H1 (cell line): Measurements from ENCODE around the gene RESP18. TPM values are rescaled to one million over a fixed set of nuclear protein-coding genes. Genes with fewer than 3 reads are reported as not detected.
A peak's percentile ranks its signal among the peaks of the same experiment; 100 is the strongest.

Source experiments
- CTCF ChIA-PET: fragments of 300-600 bp; sonication (Branson Sonifier 250); formaldehyde crosslinking; loops from one replicate; lab custom pipeline; 2021; ENCODE audit not compliant: partially characterized antibody; lab: Charles Lee
- POLR2A ChIA-PET: fragments of 300-600 bp; sonication (Branson Sonifier 250); formaldehyde crosslinking; loops from one replicate; lab custom pipeline; 2021; ENCODE audit warnings: inconsistent platforms; ENCODE audit not compliant: partially characterized antibody; lab: Charles Lee
- DNase-seq, 2 experiments: peaks; one replicate each; pipeline versions ENCODE4 v3.0.0 to v3.0.0-alpha.2; 2010 to 2022; ENCODE audit warnings: low spot score in 2 of 2, low read depth in 1 of 2, mixed read lengths in 1 of 2
- FAIRE-seq: peaks from 2 replicates; lab custom pipeline; 2011; peaks lifted over from hg19 to GRCh38; lab: Jason Lieb, UNC
- H2AFZ ChIP-seq: 2 replicates; pipeline ENCODE4 v1.8.1; 2012; ENCODE audit warnings: low read length, inconsistent platforms
- H2AK5ac ChIP-seq: 2 replicates; pipeline ENCODE4 v1.6.1; 2013; ENCODE audit warnings: low read depth, low read length
- H2BK120ac ChIP-seq: replicated peaks from 2 replicates; pipeline ENCODE3; 2013; ENCODE audit warnings: low read depth, low read length, inconsistent platforms
- H2BK12ac ChIP-seq: 2 replicates; pipeline ENCODE4 v1.6.1; 2013; ENCODE audit warnings: low read depth, low read length
- H2BK15ac ChIP-seq: 2 replicates; pipeline ENCODE4 v1.6.1; 2013; ENCODE audit warnings: low read length
- H2BK20ac ChIP-seq: 2 replicates; pipeline ENCODE4 v1.6.1; 2013; ENCODE audit warnings: low read length
- H2BK5ac ChIP-seq: 2 replicates; pipeline ENCODE4 v1.6.1; 2013; ENCODE audit warnings: low read depth, low read length
- H3K14ac ChIP-seq: 2 replicates; pipeline ENCODE4 v1.6.1; 2013; ENCODE audit warnings: inconsistent platforms; ENCODE audit not compliant: insufficient read length
- H3K18ac ChIP-seq: 2 replicates; pipeline ENCODE4 v1.6.1; 2013; ENCODE audit warnings: low read length; ENCODE audit errors: extremely low read depth
- H3K23ac ChIP-seq: 2 replicates; pipeline ENCODE4 v1.6.1; 2013; ENCODE audit warnings: inconsistent platforms; ENCODE audit not compliant: insufficient read length
- H3K23me2 ChIP-seq: 2 replicates; pipeline ENCODE4 v1.6.1; 2013; ENCODE audit warnings: low read depth, low read length
- H3K27ac ChIP-seq: 2 replicates; pipeline ENCODE4 v1.6.1; 2011; ENCODE audit warnings: low read depth, low read length, inconsistent platforms
- H3K27me3 ChIP-seq, 4 experiments: replicated peaks in 1 of 4; 1 replicate in 1 of 4; 2 replicates in 3 of 4; pipeline versions ENCODE4 v1.6.1 to v1.8.1; 2011 to 2013; ENCODE audit warnings: low read length in 3 of 4, mild to moderate bottlenecking in 3 of 4, inconsistent platforms in 2 of 4, mixed read lengths in 2 of 4, moderate library complexity in 1 of 4; ENCODE audit not compliant: control insufficient read depth in 3 of 4, insufficient read depth in 3 of 4; ENCODE audit errors: extremely low read depth in 1 of 4
- H3K36me3 ChIP-seq, 4 experiments: 2 replicates each; pipeline versions ENCODE4 v1.6.1 to v1.8.1; 2011 to 2013; ENCODE audit warnings: mild to moderate bottlenecking in 4 of 4, low read length in 3 of 4, moderate library complexity in 2 of 4, control low read depth in 1 of 4, inconsistent platforms in 1 of 4; ENCODE audit not compliant: insufficient read depth in 4 of 4, control insufficient read depth in 2 of 4
- H3K4ac ChIP-seq: replicated peaks from 2 replicates; pipeline ENCODE3; 2013; ENCODE audit warnings: low read length, low read depth, mixed read lengths, inconsistent platforms; ENCODE audit not compliant: insufficient read length
- H3K4me1 ChIP-seq, 4 experiments: replicated peaks in 1 of 4; 1 replicate in 1 of 4; 2 replicates in 3 of 4; pipeline versions ENCODE4 v1.6.1 to v1.8.1; 2011 to 2013; ENCODE audit warnings: low read length in 3 of 4, inconsistent platforms in 2 of 4, mixed read lengths in 1 of 4; ENCODE audit not compliant: insufficient read depth in 4 of 4, control insufficient read depth in 3 of 4
- H3K4me2 ChIP-seq, 2 experiments: 2 replicates each; pipeline versions ENCODE4 v1.6.1 to v1.8.1; 2011 to 2013; ENCODE audit warnings: low read depth in 2 of 2, low read length in 2 of 2, control low read depth in 1 of 2, inconsistent platforms in 1 of 2, mild to moderate bottlenecking in 1 of 2; ENCODE audit not compliant: insufficient read depth in 1 of 2
- H3K4me3 ChIP-seq, 4 experiments: fragments of 200-600, 300-600 bp in 1 of 4; sonication (generic), shearing (Covaris generic), sonication (Bioruptor Twin) in 1 of 4; 2 replicates each; pipeline versions ENCODE4 v1.5.1 to v1.8.1; 2011 to 2016; ENCODE audit warnings: low read length in 4 of 4, low read depth in 3 of 4, control low read depth in 2 of 4, inconsistent platforms in 2 of 4, mild to moderate bottlenecking in 2 of 4, mixed read lengths in 1 of 4, moderate library complexity in 1 of 4; ENCODE audit not compliant: insufficient read depth in 2 of 4; ENCODE audit errors: extremely low read depth in 1 of 4
- H3K56ac ChIP-seq: replicated peaks from 2 replicates; pipeline ENCODE3; 2013; ENCODE audit warnings: low read depth, mild to moderate bottlenecking, mixed read lengths, low read length, inconsistent platforms; ENCODE audit not compliant: insufficient read length
- H3K79me1 ChIP-seq: 2 replicates; pipeline ENCODE4 v1.6.1; 2013; ENCODE audit warnings: low read depth, low read length, control low read depth
- H3K79me2 ChIP-seq, 2 experiments: 2 replicates each; pipeline versions ENCODE4 v1.6.1 to v1.8.1; 2012 to 2013; ENCODE audit warnings: low read length in 2 of 2, mild to moderate bottlenecking in 2 of 2, inconsistent platforms in 1 of 2; ENCODE audit not compliant: insufficient read depth in 2 of 2, control insufficient read depth in 1 of 2
- H3K9ac ChIP-seq, 4 experiments: replicated peaks in 1 of 4; 1 replicate in 1 of 4; 2 replicates in 3 of 4; pipeline versions ENCODE4 v1.6.1 to v1.8.1; 2011 to 2013; ENCODE audit warnings: low read depth in 3 of 4, low read length in 3 of 4, control low read depth in 2 of 4, mild to moderate bottlenecking in 2 of 4, moderate library complexity in 2 of 4, inconsistent platforms in 1 of 4; ENCODE audit errors: extremely low read depth in 1 of 4
- H3K9me3 ChIP-seq, 2 experiments: 2 replicates each; pipeline versions ENCODE4 v1.6.1 to v1.8.1; 2012 to 2013; ENCODE audit warnings: mild to moderate bottlenecking in 2 of 2, moderate library complexity in 2 of 2, control low read depth in 1 of 2, inconsistent platforms in 1 of 2, low read depth in 1 of 2, low read length in 1 of 2, mixed read lengths in 1 of 2; ENCODE audit not compliant: insufficient read depth in 2 of 2
- H4K20me1 ChIP-seq, 2 experiments: replicated peaks in 1 of 2; 2 replicates each; pipeline versions ENCODE3 to v1.8.1; 2011 to 2013; ENCODE audit warnings: inconsistent platforms in 2 of 2, low read length in 2 of 2, mild to moderate bottlenecking in 1 of 2; ENCODE audit not compliant: insufficient read depth in 2 of 2, control insufficient read depth in 1 of 2
- H4K5ac ChIP-seq: 2 replicates; pipeline ENCODE4 v1.6.1; 2013; ENCODE audit warnings: low read length, low read depth, mixed read lengths, inconsistent platforms; ENCODE audit not compliant: insufficient read length
- H4K8ac ChIP-seq: 2 replicates; pipeline ENCODE4 v1.8.0; 2013; ENCODE audit warnings: mild to moderate bottlenecking, moderate library complexity, low read length, inconsistent platforms; ENCODE audit not compliant: insufficient read depth; ENCODE audit errors: extremely low read depth
- H4K91ac ChIP-seq: replicated peaks from 2 replicates; pipeline ENCODE3; 2013; ENCODE audit warnings: low read length, mixed read lengths, inconsistent platforms; ENCODE audit not compliant: insufficient read length
- CTCF ChIP-seq, 3 experiments: IDR thresholded peaks; 1 replicate in 2 of 3; 2 replicates in 1 of 3; pipeline versions ENCODE4 v1.5.1 to v1.6.1; 2011; ENCODE audit warnings: low read length in 3 of 3, mild to moderate bottlenecking in 3 of 3, inconsistent platforms in 2 of 3, low read depth in 1 of 3, moderate library complexity in 1 of 3; ENCODE audit not compliant: insufficient read depth in 1 of 3; ENCODE audit errors: control extremely low read depth in 1 of 3
- RXRA ChIP-seq: IDR thresholded peaks from 2 replicates; pipeline ENCODE4 v1.6.1; 2011; ENCODE audit warnings: low read depth, mild to moderate bottlenecking, low read length, moderate library complexity; ENCODE audit not compliant: insufficient read depth
- WGBS, 2 experiments: shearing (Covaris generic) in 1 of 2; methylation state at CpG; one replicate each; pipeline versions ENCODE4 v1.1.6 to v1.1.7; 2013 to 2015; ENCODE audit warnings: low lambda C conversion rate in 2 of 2, mixed read lengths in 2 of 2, inconsistent platforms in 1 of 2, low coverage in 1 of 2, missing lambda C conversion rate in 1 of 2; ENCODE audit not compliant: insufficient replicate concordance in 2 of 2, insufficient coverage in 1 of 2, insufficient read length in 1 of 2; ENCODE audit errors: extremely low coverage in 1 of 2, missing lambda C conversion rate in 1 of 2; 5-methylcytosine and 5-hydroxymethylcytosine counted together
- polyA plus RNA-seq, 7 experiments: library from polyadenylated mRNA; depleted of rRNA in 3 of 7; stranded (reverse) in 5 of 7; unstranded in 2 of 7; fragments of >200 nt in 5 of 7; fragments of 200-250 nt in 2 of 7; gene quantifications; 1 replicate in 5 of 7; 2 replicates in 1 of 7; 4 replicates in 1 of 7; pipeline versions ENCODE4 v1.2.1 to v1.2.3, GENCODE V29; 2011 to 2013; ENCODE audit warnings: missing spikeins in 2 of 7, mixed read lengths in 2 of 7
- total RNA-seq: library from RNA; stranded (reverse); fragmentation: NEBNext Ultra II Directional; extraction: Animal tissue kit (Norgen Biotek cat#: 25700); gene quantifications from 2 replicates; pipeline ENCODE4 v1.2.1, GENCODE V29; 2021

The RESP18 gene
- total and polyA plus RNA-seq, 2 of the 8 experiments (the other 6 are each of a cell fraction or from before 2014, with no cell fraction given) = not detected

- no peaks in the 10 kb centered on the region for H4K20me1 ChIP-seq
- H3K4me3 ChIP-seq = no peak overlapping the region
- WGBS, 2 experiments = 64% methylated on average over 5 of the region's 5 CpGs; no CpG with 5 or more reads in 1 of the 2 experiments
- no peaks in the 10 kb centered on the region for H3K36me3 ChIP-seq
- H2BK15ac ChIP-seq = no peak overlapping the region
- H2AK5ac ChIP-seq = no peak overlapping the region
- POLR2A ChIA-PET = interaction anchor here (0.7 to 1.2 kb wide), 3 partner anchors 47 to 116 kb away, joined by 3 read pairs; partner anchors contain the start of gene ABCB6
- H4K8ac ChIP-seq = no peak overlapping the region
- H2BK5ac ChIP-seq = no peak overlapping the region
- no peak overlapping the region for H2BK120ac ChIP-seq
- no peak overlapping the region for H3K27ac ChIP-seq
- no peak overlapping the region for H3K23ac ChIP-seq
- peaks cover 11 to 29% (median 22%) of the 10 kb centered on the region in 4 experiments for H3K27me3 ChIP-seq
- peaks cover 0 to 3% (median 1%) of the 10 kb centered on the region in 4 experiments; a peak in 5 of 7 replicates for H3K4me1 ChIP-seq
- no peak overlapping the region for H2BK20ac ChIP-seq
- no peak overlapping the region for H3K4ac ChIP-seq
- no peak overlapping the region for H2BK12ac ChIP-seq
- no peaks in the 10 kb centered on the region for H3K79me1 ChIP-seq
- H3K4me2 ChIP-seq = no peak overlapping the region
- CTCF ChIA-PET = interaction anchor here (0.6 to 8.2 kb wide), 18 partner anchors 9 to 326 kb away, joined by 3 to 91 read pairs (median 4); no protein-coding TSS in a partner anchor
- H3K18ac ChIP-seq = no peak overlapping the region
- H4K91ac ChIP-seq = no peak overlapping the region
- no peak overlapping the region for H2AFZ ChIP-seq
- no peak overlapping the region for H3K56ac ChIP-seq
- FAIRE-seq (no peak), DNase-seq (no peak)
- H3K9ac ChIP-seq = no peak overlapping the region
- H3K14ac ChIP-seq = no peak overlapping the region
- no peak overlapping the region for H4K5ac ChIP-seq
- no peaks in the 10 kb centered on the region for H3K9me3 ChIP-seq
- no peaks in the 10 kb centered on the region for H3K79me2 ChIP-seq
- peaks cover 2% of the 10 kb centered on the region; the same call in 1 of the 2 replicates for H3K23me2 ChIP-seq
- TF ChIP-seq CTCF (IDR thresholded peaks at IDR 0.05; ENCODE audit: control extremely low read depth in 1 of 3, insufficient read depth in 1 of 3, low read depth in 1 of 3, low read length in 3 of 3) (peak; percentile 28 to 39 (median 28)), RXRA (no peak)
Measured at GRCh38 chr2:219335373-219335786, 2.8 kb upstream of the RESP18 start.
